Right hindlimb (tissue), 1 donor: ENCODE data around the gene ETDC.
"Not testable (repeated sequence)": the region's sequence is repeated elsewhere in the genome, so short reads cannot be mapped to it uniquely, and the experiment has no call there.

ENCODE experiments used
- DNase-seq: peaks from one replicate; pipeline ENCODE4 v3.0.0-alpha.2; 2018

ETDC gene

GRCh38 chrX:135309430-135309923 is at the start of gene ETDC:
Gene ETDC (plus strand): TSS chrX:135309480. CDS start chrX:135309480, 0 bp downstream.
- DNase-seq, result no peak

- not testable (repeated sequence) for DNase-seq
Measured at GRCh38 chrX:135260976-135261375, 48.3 kb upstream of the ETDC start.

- not testable (repeated sequence) for DNase-seq
Measured at GRCh38 chrX:135263376-135263775, 45.9 kb upstream of the ETDC start.

GRCh38 chrX:135264206-135264605 is 45.1 kb upstream of the ETDC start:
- no peak for DNase-seq

- no peak for DNase-seq
Measured at GRCh38 chrX:135273162-135273561, 36.1 kb upstream of the ETDC start.

GRCh38 chrX:135275973-135276372 is 33.3 kb upstream of the ETDC start:
- no peak for DNase-seq

GRCh38 chrX:135287266-135287823 is 21.9 kb upstream of the ETDC start:
- no peak for DNase-seq

- peak; percentile 52 for DNase-seq
Measured at GRCh38 chrX:135295238-135295943, 13.9 kb upstream of the ETDC start.

GRCh38 chrX:135295944-135296305 is 13.4 kb upstream of the ETDC start:
- no peak for DNase-seq

- no peak for DNase-seq
Measured at GRCh38 chrX:135302269-135302873, 6.9 kb upstream of the ETDC start.

- DNase-seq, result no peak
Measured at GRCh38 chrX:135304741-135305140, 4.5 kb upstream of the ETDC start.

GRCh38 chrX:135307171-135307570 is 2.1 kb upstream of the ETDC start:
- no peak for DNase-seq

GRCh38 chrX:135308345-135308855 is 880 bp upstream of the ETDC start:
- DNase-seq, result no peak

GRCh38 chrX:135315864-135316263 is 6.6 kb downstream of the ETDC start:
- DNase-seq, result no peak

- no peak for DNase-seq
Measured at GRCh38 chrX:135324463-135324862, 15.2 kb downstream of the ETDC start.

- not testable (repeated sequence) for DNase-seq
Measured at GRCh38 chrX:135325036-135325818, 15.9 kb downstream of the ETDC start.

GRCh38 chrX:135327299-135327698 is 18.0 kb downstream of the ETDC start:
- no peak for DNase-seq

- DNase-seq, result no peak
Measured at GRCh38 chrX:135328421-135329005, 19.2 kb downstream of the ETDC start.

GRCh38 chrX:135330706-135331105 is 21.4 kb downstream of the ETDC start:
- no peak for DNase-seq

GRCh38 chrX:135331525-135331924 is 22.2 kb downstream of the ETDC start:
- DNase-seq, result no peak

GRCh38 chrX:135340831-135341230 is 31.6 kb downstream of the ETDC start:
- DNase-seq, result no peak

- DNase-seq, result peak; percentile 58
Measured at GRCh38 chrX:135345107-135345589, 35.9 kb downstream of the ETDC start.

GRCh38 chrX:135346975-135347374 is 37.7 kb downstream of the ETDC start:
- no peak for DNase-seq
